GM18505 (cell line): ENCODE measurements around the gene ACVR2B.

Experiments
- ATAC-seq: cut with Tn5 transposase; IDR thresholded peaks from one replicate; pipeline ENCODE4 v1.9.1; 2021; ENCODE audit not compliant: unreplicated experiment
- POLR2A ChIP-seq: IDR thresholded peaks from 4 replicates; pipeline ENCODE4 v1.6.1; 2011; ENCODE audit warnings: borderline replicate concordance; ENCODE audit not compliant: insufficient read depth, insufficient read length; ENCODE audit errors: extremely low read depth

ACVR2B gene

GRCh38 chr3:38538773-38539353, 85.2 kb downstream of the ACVR2B start:
- no peak for TF ChIP-seq POLR2A
- ATAC-seq = no peak

- ATAC-seq = no peak
- TF ChIP-seq POLR2A = no peak
These were observed 88.1 kb downstream of the ACVR2B start for GRCh38 chr3:38541806-38542205.
